ENCODE measurements around the gene MTUS2. TPM values are rescaled to one million over a fixed set of nuclear protein-coding genes. Genes with fewer than 3 reads are reported as not detected.

The MTUS2 gene
- total RNA-seq, 1 experiment from 2014 or later: 0.17 TPM

DNA sequence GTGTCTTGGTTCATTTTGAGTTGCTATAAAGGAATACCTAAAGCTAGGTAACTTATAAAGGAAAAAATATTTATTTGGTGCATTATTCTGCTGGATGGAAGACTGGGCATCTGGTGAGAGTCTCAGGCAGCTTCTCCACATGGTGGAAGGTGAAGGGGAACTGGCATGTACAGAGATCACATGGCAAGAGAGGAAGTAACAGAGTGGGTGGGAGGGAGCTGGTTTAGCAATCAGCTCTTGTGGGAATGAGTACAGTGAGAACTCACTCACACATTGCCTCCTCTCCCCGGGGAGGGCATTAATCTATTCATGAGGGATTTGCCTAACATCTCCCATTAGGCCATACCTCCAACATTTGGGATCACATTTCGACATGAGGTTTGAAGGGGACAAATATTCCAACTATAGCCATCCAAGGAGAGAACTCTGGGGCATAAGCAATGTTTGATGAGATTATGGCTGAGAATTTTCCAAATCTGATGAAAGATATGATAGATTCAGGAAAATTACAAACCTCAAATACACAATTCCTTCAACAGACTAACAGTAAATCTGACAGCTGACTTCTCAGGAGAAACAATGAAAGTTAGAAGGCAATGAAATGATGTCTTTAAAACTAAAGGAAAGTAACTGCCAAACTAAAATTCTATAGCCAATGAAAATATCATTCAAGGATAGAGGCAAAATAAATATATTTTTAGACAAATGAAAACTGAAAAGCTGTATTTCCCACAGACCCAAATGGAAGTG is 52.5 kb downstream of the MTUS2 start:
- no peaks in the 10 kb centered on the region for H3K36me3 ChIP-seq (replicated peaks; ENCODE audit: control insufficient read depth, insufficient read depth, low read length)
- H3K27me3 ChIP-seq (ENCODE audit: control insufficient read depth, insufficient read depth, low read length): no peaks in the 10 kb centered on the region
- DNase-seq: no peak
- H3K4me3 ChIP-seq (ENCODE audit: insufficient read depth, low read depth, low read length): no peak overlapping the region

DNA sequence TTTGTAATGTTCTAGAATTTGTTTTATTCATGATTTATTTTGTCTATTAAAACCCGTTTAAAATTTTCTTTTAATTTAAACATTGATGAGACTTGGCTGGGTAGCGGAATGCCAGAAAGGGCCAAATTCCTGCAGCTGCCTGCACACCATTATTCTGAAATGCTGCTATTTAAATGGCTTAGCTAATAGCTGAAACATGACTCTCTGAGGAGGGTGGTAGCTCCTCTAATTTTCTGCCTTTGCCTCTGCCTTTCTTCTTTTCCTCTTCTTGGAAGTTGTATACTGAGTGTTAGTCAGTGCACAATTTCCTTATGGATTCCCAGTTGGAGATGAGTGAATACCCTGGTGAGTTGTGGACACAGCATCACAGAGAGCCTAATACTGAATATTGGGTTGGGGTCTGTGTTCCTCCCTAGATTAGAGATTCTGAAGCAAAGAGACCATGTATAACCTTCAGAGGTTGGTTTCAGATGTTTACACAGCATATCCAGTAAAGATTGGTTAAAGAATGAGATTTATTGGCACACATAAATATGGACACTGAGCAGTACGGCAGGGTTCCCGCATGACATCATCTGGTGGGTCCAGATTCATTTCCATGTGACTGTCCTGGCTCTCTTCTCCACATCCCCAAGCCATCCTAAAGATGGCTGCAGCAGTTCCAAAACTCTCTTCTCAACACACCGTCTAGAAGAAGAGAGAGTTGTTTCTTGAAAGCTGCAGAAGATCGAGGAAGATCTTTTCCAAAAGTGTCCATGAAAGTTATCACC is 55.9 kb downstream of the MTUS2 start:
- DNase-seq: no peak
- H3K27me3 ChIP-seq (ENCODE audit: control insufficient read depth, insufficient read depth, low read length): no peaks in the 10 kb centered on the region

DNA sequence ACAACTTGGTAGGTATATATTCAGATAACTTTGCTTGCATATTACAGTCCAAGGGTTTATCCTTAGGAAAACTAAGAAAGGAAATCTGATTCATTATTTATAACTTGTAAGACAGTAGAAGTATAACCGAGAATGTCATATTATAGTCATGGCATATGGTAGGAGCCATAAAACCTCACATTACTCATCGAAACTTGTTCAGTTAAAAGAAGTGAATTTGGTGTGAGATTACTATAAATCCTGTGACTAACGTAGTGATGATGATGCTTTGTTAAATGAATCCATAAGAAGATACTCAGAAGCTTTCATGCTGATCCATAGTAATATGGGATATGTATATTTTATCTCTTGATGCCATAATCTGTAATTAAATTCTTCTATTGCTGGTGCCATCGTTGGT is 57.3 kb downstream of the MTUS2 start:
- H3K36me3 ChIP-seq (replicated peaks; ENCODE audit: control insufficient read depth, insufficient read depth, low read length): no peaks in the 10 kb centered on the region
- H3K27me3 ChIP-seq (ENCODE audit: control insufficient read depth, insufficient read depth, low read length): no peaks in the 10 kb centered on the region
- DNase-seq: no peak
- no peak overlapping the region for H3K4me3 ChIP-seq (ENCODE audit: insufficient read depth, low read depth, low read length)

More for the DNA sequence above, 55.9 kb downstream of the MTUS2 start:
- no peaks in the 10 kb centered on the region for H3K36me3 ChIP-seq (replicated peaks; ENCODE audit: control insufficient read depth, insufficient read depth, low read length)
- H3K4me3 ChIP-seq (ENCODE audit: insufficient read depth, low read depth, low read length): no peak overlapping the region

DNA sequence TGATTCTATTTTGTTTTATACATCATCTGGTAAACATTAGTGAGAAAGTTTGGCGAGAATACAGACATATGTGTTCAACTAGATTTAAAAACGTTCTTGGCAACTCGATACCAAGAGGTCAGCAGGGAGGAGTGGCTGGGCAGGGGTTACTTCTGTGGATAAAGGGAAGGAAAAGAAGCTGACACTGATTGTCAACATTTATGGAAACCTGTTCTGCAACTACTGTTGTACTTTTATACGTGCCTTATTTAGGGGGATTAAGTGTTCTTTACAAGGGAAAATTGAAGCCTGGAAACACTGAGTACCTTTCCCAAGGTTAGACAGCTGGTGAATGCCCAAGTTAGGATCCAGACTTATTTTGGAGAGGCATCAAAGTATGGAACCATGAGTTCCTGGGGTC is 65.0 kb downstream of the MTUS2 start:
- H3K4me3 ChIP-seq (ENCODE audit: insufficient read depth, low read depth, low read length): no peak overlapping the region
- no peaks in the 10 kb centered on the region for H3K36me3 ChIP-seq (replicated peaks; ENCODE audit: control insufficient read depth, insufficient read depth, low read length)
- no peak for DNase-seq
- H3K27me3 ChIP-seq (ENCODE audit: control insufficient read depth, insufficient read depth, low read length): no peaks in the 10 kb centered on the region

DNA sequence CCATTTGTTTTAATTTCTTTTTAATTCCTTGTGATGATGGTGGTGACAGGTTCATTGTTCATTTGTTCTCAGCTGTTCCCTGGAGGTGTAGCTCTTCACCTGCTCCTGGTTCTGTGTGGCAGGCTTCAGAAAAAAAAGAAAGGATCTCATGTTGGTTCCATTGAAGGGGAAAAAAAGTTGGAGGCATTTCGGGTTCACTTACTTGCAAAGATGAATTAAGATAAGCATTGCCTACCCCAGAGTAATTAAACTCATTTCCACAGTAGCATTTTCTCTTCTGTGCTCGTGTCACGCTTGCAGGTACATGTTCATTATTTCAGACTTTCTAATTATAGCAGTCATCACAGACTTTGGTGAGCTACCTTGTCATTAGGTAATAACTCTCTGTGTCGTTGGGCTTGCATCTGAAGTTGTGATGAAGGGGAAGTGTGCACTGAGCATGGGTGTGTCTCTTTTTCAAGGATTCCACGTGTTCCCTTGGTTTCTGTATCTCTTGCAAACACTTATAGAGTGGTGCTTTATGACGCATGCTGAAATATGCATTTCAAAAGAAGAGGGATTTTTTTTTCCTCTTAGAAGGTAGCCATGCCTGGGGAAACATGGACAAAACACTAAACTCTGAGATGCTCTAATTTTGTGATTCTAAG is 69.1 kb downstream of the MTUS2 start:
- Histone ChIP-seq H3K27me3 (ENCODE audit: control insufficient read depth, insufficient read depth, low read length) (no peaks in the 10 kb centered on the region), H3K4me3 (ENCODE audit: insufficient read depth, low read depth, low read length) (no peak overlapping the region), H3K36me3 (replicated peaks; ENCODE audit: control insufficient read depth, insufficient read depth, low read length) (no peaks in the 10 kb centered on the region)
- no peak for DNase-seq

DNA sequence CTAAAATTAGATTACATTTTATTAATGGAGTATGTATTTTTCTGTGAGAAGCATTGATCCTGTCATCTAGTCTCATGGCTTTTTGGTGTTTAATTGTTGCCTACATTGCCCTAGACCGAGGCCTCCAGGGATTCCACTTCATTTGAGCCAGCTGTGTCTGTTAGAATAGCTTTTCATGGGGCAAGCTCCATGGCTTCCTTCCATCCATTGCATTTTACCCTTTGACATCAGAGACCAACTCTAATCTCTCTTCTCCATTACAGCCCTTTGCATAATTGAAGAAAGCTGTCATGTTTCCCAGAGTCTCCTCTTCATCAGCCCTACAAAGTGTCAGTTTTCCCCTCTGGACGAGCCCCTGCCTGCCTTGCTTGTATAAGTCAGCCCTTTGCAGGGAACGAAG is 70.6 kb downstream of the MTUS2 start:
- no peak for DNase-seq
- Histone ChIP-seq H3K27me3 (ENCODE audit: control insufficient read depth, insufficient read depth, low read length) (no peaks in the 10 kb centered on the region), H3K36me3 (replicated peaks; ENCODE audit: control insufficient read depth, insufficient read depth, low read length) (no peaks in the 10 kb centered on the region), H3K4me3 (ENCODE audit: insufficient read depth, low read depth, low read length) (no peak overlapping the region)

DNA sequence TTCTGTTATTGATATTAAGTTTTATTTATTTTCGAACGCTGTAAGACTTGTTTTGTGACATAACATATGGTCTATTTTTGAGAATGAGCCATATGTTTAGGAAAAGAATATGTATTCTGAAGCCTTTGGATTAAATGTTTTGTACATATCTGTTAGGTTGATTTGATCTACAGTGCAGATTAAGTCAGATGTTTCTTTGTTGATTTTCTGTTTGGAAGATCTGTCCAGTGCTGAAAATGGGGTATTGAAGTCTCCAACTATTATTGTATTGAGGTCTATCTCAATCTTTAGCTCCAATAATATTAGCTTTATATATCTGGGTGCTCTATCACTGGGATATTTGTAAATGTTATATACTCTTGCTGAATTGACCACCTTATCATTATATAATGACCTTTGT is 97.9 kb downstream of the MTUS2 start:
- Histone ChIP-seq H3K4me3 (ENCODE audit: insufficient read depth, low read depth, low read length) (no peak overlapping the region), H3K27me3 (ENCODE audit: control insufficient read depth, insufficient read depth, low read length) (no peaks in the 10 kb centered on the region), H3K36me3 (replicated peaks; ENCODE audit: control insufficient read depth, insufficient read depth, low read length) (no peaks in the 10 kb centered on the region)
- DNase-seq: no peak

DNA sequence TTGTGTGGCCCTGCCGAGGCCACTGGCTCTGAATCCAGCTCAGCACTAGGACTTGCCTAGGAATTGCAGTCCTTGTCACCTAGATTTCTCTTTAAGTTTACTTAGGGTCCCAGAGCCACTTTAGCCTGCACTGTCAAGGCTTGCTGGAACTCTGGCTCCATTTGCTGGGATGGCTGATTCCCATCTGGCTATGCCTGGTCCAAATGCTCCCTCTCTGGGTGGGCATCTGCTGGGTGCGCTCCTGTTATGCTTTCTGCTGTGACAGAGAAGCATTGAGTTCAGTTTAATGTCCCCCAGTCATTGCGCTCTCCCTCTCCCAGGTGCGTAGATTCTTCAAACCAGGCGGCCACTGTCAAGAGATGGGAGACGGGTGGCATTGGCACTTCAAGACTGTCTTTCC is 102.2 kb downstream of the MTUS2 start:
- H3K36me3 ChIP-seq (replicated peaks; ENCODE audit: control insufficient read depth, insufficient read depth, low read length): no peaks in the 10 kb centered on the region
- no peak overlapping the region for H3K4me3 ChIP-seq (ENCODE audit: insufficient read depth, low read depth, low read length)
- H3K27me3 ChIP-seq (ENCODE audit: control insufficient read depth, insufficient read depth, low read length): no peaks in the 10 kb centered on the region
- DNase-seq: no peak

DNA sequence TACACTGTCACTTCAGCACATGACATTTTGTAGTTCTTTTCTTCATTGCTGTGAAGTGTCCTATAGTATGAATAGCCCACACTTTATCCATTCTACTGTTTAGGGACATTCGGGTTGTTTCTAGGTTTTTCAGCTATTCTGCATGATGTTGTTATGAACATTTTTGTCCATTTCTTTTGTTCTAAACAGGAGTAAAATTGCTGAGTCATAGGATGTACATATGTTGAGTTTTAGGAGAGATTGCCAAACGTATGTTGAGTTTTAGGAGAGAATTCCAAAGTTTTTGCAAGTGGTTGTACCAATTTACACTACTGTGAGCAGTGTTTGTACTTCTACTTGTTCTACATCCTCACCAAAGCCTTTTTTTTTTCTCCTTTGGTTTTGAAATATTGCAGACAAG is 115.0 kb downstream of the MTUS2 start:
- no peak for DNase-seq
- Histone ChIP-seq H3K4me3 (ENCODE audit: insufficient read depth, low read depth, low read length) (no peak overlapping the region), H3K27me3 (ENCODE audit: control insufficient read depth, insufficient read depth, low read length) (no peaks in the 10 kb centered on the region), H3K36me3 (replicated peaks; ENCODE audit: control insufficient read depth, insufficient read depth, low read length) (no peaks in the 10 kb centered on the region)

DNA sequence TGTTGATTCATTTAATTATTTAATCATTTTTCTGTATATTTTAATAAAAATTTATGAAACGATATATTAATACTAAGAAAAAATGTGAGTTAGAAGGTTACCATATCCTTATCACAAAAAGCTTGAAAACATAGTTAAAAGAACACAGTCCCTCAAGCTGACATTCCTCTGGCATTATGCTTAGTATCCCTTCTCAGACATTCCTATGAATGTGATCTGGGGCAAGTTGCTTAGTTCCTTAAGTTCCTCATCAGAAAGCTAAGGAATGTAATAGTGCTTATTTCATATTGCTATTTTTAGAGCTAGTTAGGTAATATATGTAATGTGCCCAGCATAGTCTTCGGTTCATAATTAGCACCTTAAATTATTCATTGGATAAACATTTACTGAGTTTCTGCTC is 122.8 kb downstream of the MTUS2 start:
- no peak for DNase-seq
- H3K4me3 ChIP-seq (ENCODE audit: insufficient read depth, low read depth, low read length): no peak overlapping the region
- no peaks in the 10 kb centered on the region for H3K27me3 ChIP-seq (ENCODE audit: control insufficient read depth, insufficient read depth, low read length)
- no peaks in the 10 kb centered on the region for H3K36me3 ChIP-seq (replicated peaks; ENCODE audit: control insufficient read depth, insufficient read depth, low read length)

DNA sequence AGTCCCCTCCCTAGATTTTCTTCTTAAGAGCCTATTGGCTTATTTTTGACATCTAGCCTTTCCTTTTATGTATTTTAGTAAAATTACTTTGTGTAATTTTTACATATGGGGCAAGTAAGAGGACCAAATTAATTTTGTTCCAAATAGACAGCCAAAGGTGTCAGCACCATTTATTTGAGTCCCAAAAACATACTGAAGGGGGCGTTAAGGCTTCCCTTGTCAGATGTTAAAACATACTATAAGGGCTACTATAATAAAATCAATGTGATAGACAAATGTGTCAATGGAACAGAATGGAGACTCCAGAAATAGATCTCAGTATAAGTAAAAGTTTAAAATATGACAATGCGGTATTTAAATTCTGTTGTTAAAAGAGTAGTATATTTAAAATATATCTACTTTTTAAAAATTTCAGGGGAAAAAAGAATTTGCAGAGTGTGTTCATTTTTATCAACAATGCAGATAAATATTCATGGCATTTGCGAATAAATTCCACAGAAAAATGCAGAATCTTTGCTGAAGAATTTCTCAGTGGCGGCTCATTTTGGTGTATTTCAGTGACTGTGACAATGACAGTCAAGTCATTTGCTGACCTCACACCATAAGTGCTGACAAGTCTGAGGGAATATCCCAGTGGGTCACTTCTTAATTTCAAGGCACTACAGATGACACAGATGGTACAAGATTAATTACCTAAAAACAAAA is 133.7 kb downstream of the MTUS2 start:
- no peak overlapping the region for H3K4me3 ChIP-seq (ENCODE audit: insufficient read depth, low read depth, low read length)
- DNase-seq: no peak

DNA sequence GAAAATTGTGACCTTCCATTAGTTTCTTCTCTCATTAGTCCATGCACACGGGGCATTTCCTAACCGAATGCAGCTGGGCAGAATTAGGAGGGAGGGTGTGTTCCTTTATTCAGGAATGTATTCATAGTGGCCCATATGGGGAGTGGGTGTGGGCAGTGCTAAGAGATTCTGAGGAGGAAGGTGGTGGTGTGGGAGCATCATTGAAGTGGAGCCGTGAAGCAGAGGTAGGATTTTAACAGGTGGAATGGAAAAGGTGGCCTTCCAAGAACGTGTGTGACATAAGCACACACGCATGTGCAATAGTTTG is 134.2 kb downstream of the MTUS2 start:
- Histone ChIP-seq H3K27me3 (ENCODE audit: control insufficient read depth, insufficient read depth, low read length) (no peaks in the 10 kb centered on the region), H3K36me3 (replicated peaks; ENCODE audit: control insufficient read depth, insufficient read depth, low read length) (no peaks in the 10 kb centered on the region), H3K4me3 (ENCODE audit: insufficient read depth, low read depth, low read length) (no peak overlapping the region)
- DNase-seq: no peak

More for the DNA sequence above, 133.7 kb downstream of the MTUS2 start:
- Histone ChIP-seq H3K27me3 (ENCODE audit: control insufficient read depth, insufficient read depth, low read length) (no peaks in the 10 kb centered on the region), H3K36me3 (replicated peaks; ENCODE audit: control insufficient read depth, insufficient read depth, low read length) (no peaks in the 10 kb centered on the region)

DNA sequence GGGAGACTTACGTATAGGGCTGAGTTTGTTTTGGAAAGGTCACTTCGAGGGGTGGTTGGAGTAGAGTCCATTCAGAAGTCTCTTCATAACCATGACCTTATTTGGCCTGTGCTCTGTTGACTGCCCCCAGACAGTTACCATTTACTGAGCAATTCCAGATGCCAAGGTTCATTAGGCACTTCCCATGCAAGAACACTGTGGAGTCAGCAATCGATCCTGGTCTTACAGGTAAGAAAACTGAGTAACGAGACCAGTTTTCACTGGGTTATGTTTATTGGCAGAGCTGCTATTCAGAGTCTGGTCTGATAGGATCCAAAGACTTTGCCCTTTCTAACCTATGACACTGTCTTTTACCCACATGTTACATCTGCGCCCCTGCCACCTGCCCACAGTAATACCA is 134.7 kb downstream of the MTUS2 start:
- H3K4me3 ChIP-seq (ENCODE audit: insufficient read depth, low read depth, low read length): no peak overlapping the region
- no peaks in the 10 kb centered on the region for H3K27me3 ChIP-seq (ENCODE audit: control insufficient read depth, insufficient read depth, low read length)
- DNase-seq: no peak
- H3K36me3 ChIP-seq (replicated peaks; ENCODE audit: control insufficient read depth, insufficient read depth, low read length): no peaks in the 10 kb centered on the region

DNA sequence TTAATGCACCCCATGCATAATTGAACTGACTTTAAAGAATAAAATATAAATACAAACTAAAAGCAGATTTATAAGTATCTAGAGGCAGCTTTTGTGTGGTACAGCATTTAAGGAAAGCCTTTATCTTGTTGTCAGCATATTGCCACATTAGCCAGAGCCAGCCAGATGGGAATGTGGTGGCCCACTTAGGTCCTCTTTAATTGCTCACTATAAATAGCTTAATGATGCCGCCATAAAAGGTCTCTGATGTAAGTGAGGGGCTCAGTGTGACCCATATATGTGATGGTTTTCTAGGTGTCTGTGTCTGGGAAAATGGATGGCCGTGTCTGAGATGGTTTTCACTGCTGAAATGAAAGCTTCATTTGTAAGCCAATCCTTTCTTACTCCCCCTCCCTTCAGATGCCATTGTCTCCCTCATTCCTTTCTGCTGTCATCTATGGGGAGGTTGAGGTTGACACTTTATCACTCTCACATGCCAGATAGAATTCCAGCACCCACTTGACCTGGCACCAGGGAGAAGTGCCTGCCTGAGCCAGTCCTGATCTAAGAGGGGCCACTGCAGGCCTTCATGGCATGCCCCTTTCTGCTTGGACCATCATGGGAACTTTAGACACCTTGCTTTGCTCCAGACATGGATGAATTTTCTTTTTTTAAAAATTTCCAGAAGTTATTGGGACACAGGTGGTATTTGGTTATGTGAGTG is 135.3 kb downstream of the MTUS2 start:
- DNase-seq: no peak
- no peak overlapping the region for H3K4me3 ChIP-seq (ENCODE audit: insufficient read depth, low read depth, low read length)

More for the DNA sequence above, 135.3 kb downstream of the MTUS2 start:
- no peaks in the 10 kb centered on the region for H3K36me3 ChIP-seq (replicated peaks; ENCODE audit: control insufficient read depth, insufficient read depth, low read length)
- no peaks in the 10 kb centered on the region for H3K27me3 ChIP-seq (ENCODE audit: control insufficient read depth, insufficient read depth, low read length)

Measured in H7 (cell line).